Measurements from ENCODE around the gene CNTNAP2.

DNA sequence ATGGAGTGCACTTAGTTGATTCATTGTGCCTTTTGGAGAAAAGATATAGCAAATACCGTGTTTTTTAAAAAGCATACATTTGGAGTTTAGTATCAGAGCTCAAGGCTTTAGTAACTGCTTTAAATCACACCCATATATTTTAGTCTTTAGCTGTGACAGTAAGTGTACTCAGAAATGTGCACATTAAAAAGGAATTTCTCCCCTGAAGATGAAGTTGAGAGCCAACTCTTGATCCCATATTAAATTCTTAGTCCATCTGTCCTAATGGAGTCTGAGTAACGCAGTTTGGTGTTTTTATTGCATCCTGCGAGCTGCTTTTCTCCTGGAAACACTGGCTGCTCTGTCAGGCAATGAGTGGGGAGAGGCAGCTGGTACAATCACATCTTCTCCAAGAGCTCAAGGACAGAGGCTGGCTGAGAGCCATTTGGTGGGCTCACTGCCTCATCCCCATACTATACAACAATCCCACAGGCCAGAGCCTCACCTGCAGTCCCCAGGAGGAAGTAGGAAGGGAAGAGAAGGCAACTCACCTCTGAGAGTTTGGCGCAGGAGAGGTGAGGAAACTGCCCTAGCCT is 2000.3 kb downstream of the CNTNAP2 start:
- TF ChIP-seq BHLHE40 (IDR thresholded peaks at IDR 0.05; ENCODE audit: borderline replicate concordance) (no peak), FOXK2 (IDR thresholded peaks at IDR 0.05) (no peak), FOXM1 (IDR thresholded peaks at IDR 0.05; ENCODE audit: borderline replicate concordance) (no peak), HDGF (IDR thresholded peaks at IDR 0.05; ENCODE audit: borderline replicate concordance) (no peak), SP1 (IDR thresholded peaks at IDR 0.05) (no peak), TARDBP (IDR thresholded peaks at IDR 0.05) (no peak), ZNF384 (IDR thresholded peaks at IDR 0.05) (no peak), SUZ12 (IDR thresholded peaks at IDR 0.05) (no peak), LEF1 (IDR thresholded peaks at IDR 0.05; ENCODE audit: borderline replicate concordance) (no peak), FOXA1 (IDR thresholded peaks at IDR 0.05) (no peak), NFRKB (IDR thresholded peaks at IDR 0.05) (no peak)
- TF ChIP-seq, protein P1, sequence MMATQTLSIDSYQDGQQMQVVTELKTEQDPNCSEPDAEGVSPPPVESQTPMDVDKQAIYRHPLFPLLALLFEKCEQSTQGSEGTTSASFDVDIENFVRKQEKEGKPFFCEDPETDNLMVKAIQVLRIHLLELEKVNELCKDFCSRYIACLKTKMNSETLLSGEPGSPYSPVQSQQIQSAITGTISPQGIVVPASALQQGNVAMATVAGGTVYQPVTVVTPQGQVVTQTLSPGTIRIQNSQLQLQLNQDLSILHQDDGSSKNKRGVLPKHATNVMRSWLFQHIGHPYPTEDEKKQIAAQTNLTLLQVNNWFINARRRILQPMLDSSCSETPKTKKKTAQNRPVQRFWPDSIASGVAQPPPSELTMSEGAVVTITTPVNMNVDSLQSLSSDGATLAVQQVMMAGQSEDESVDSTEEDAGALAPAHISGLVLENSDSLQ (IDR thresholded peaks at IDR 0.05): no peak
